ENCODE results near the gene DLGAP1. TPM values are rescaled to one million over a fixed set of nuclear protein-coding genes. Genes with fewer than 3 reads are reported as not detected.
A peak's percentile ranks its signal among the peaks of the same experiment; 100 is the strongest.

The DLGAP1 gene
- total and polyA plus RNA-seq, 4 donors = 0.06 to 1.2 (median 0.17) TPM; not detected in 1

DNA sequence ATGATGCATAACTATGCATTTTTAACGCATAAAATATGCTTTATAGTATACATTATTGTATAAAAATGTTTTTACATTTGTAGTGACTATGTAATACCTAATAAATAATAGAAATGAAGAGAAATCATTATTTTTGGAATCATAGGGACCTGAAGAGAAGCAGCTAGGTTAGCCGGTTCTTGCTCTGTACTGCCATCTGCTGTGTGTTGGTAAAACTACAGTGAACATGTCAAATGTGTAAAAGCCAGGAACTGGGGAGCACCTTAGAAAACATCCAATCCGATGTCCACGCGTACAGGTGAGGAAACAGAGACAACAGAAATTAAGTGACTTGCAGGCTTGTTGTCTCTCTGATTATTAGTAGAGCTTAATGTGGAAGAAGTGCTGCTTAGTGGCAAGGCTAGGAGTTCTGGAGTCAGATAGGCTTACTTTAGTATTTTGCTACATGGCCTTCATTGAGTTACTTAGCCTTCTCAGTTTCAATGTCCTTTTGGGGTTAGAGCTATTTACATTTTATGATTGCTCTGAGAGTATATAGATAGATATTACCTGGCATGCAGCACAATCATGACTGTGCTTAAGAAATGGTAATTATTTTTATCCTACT, 386.5 kb downstream of the DLGAP1 start:
- H3K4me1 ChIP-seq (ENCODE audit: control insufficient read depth in 4 of 4, insufficient read depth in 4 of 4, low read length in 3 of 4) = no peaks in the 10 kb centered on the region
- H3K36me3 ChIP-seq (ENCODE audit: control insufficient read depth in 4 of 4, insufficient read depth in 3 of 4, low read depth in 1 of 4, low read length in 3 of 4) = no peaks in the 10 kb centered on the region
- no peaks in the 10 kb centered on the region for H3K9me3 ChIP-seq (ENCODE audit: control insufficient read depth in 4 of 4, low read length in 3 of 4)
- no peak for TF ChIP-seq HNF4A (conservative IDR thresholded peaks at IDR 0.05)
- TF ChIP-seq RAD21 (IDR thresholded peaks at IDR 0.05) = peak; percentile 63 to 77
- TF ChIP-seq CTCF (IDR thresholded peaks at IDR 0.05; ENCODE audit: low read depth, low read length, missing input control) = peak; percentile 56
- TF ChIP-seq JUND (IDR thresholded peaks at IDR 0.05) = no peak
- TF ChIP-seq HNF4G (IDR thresholded peaks at IDR 0.05) = no peak
- no peaks in the 10 kb centered on the region for H3K27me3 ChIP-seq (ENCODE audit: control insufficient read depth in 4 of 4, insufficient read depth in 4 of 4, low read length in 3 of 4)
- DNase-seq (ENCODE audit: low spot score) = peak; percentile 37
- H3K4me3 ChIP-seq (ENCODE audit: low read depth in 1 of 3, low read length in 3 of 3) = no peak overlapping the region
- 12% methylated on average over 5 of the region's 5 CpGs for WGBS
- H3K9ac ChIP-seq (ENCODE audit: low read depth in 1 of 2, low read length in 2 of 2) = no peak overlapping the region
- H3K27ac ChIP-seq (ENCODE audit: low read depth in 1 of 2, low read length in 2 of 2) = no peak overlapping the region

DNA sequence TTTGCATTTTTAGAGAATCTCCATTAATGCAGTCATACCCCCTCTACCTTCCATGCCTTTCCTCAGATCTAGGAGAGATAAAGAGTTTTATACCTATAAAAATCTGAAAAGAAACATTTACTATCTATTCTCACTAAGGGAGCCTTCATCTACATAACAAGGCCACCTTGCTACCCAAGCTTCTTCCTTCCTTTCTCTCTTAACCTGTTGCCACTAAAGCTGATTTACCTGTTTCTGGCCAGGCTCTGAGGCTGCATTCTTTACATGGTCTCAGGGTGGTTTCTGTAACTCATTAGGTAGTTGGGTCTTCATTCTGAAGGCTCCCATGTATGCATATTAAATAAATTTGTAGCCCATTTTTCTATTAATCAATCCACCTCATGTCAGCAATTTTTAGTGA, 391.6 kb downstream of the DLGAP1 start:
- H3K9ac ChIP-seq (ENCODE audit: low read depth in 1 of 2, low read length in 2 of 2) = no peak overlapping the region
- H3K4me3 ChIP-seq (ENCODE audit: low read depth in 1 of 3, low read length in 3 of 3) = no peak overlapping the region
- H3K9me3 ChIP-seq (ENCODE audit: control insufficient read depth in 4 of 4, low read length in 3 of 4) = peaks cover 0 to 4% (median 0%) of the 10 kb centered on the region in 4 donors
- no peaks in the 10 kb centered on the region for H3K27me3 ChIP-seq (ENCODE audit: control insufficient read depth in 4 of 4, insufficient read depth in 4 of 4, low read length in 3 of 4)
- H3K4me1 ChIP-seq (ENCODE audit: control insufficient read depth in 4 of 4, insufficient read depth in 4 of 4, low read length in 3 of 4) = no peaks in the 10 kb centered on the region
- DNase-seq (ENCODE audit: low spot score) = no peak
- no peaks in the 10 kb centered on the region for H3K36me3 ChIP-seq (ENCODE audit: control insufficient read depth in 4 of 4, insufficient read depth in 3 of 4, low read depth in 1 of 4, low read length in 3 of 4)
- no peak overlapping the region for H3K27ac ChIP-seq (ENCODE audit: low read depth in 1 of 2, low read length in 2 of 2)
- TF ChIP-seq GABPA (IDR thresholded peaks at IDR 0.05 in 1 of 2, conservative IDR thresholded peaks at IDR 0.05 in 1 of 2) (no peak), FOXA1 (IDR thresholded peaks at IDR 0.05) (no peak), RXRA (IDR thresholded peaks at IDR 0.05) (no peak), FOXA2 (IDR thresholded peaks at IDR 0.05) (no peak), TAF1 (conservative IDR thresholded peaks at IDR 0.05) (no peak), HNF4A (conservative IDR thresholded peaks at IDR 0.05) (no peak), EGR1 (IDR thresholded peaks at IDR 0.05; ENCODE audit: low read depth in 2 of 2) (no peak), CTCF (IDR thresholded peaks at IDR 0.05; ENCODE audit: low read depth, low read length, missing input control) (no peak), HNF4G (IDR thresholded peaks at IDR 0.05) (no peak), SP1 (IDR thresholded peaks at IDR 0.05) (no peak), REST (IDR thresholded peaks at IDR 0.05) (no peak), MAX (IDR thresholded peaks at IDR 0.05) (no peak), YY1 (IDR thresholded peaks at IDR 0.05) (no peak), ZBTB33 (IDR thresholded peaks at IDR 0.05) (no peak), JUND (IDR thresholded peaks at IDR 0.05) (no peak), NR2F2 (IDR thresholded peaks at IDR 0.05) (no peak), RAD21 (IDR thresholded peaks at IDR 0.05) (no peak)
- TF ChIP-seq, protein P1, sequence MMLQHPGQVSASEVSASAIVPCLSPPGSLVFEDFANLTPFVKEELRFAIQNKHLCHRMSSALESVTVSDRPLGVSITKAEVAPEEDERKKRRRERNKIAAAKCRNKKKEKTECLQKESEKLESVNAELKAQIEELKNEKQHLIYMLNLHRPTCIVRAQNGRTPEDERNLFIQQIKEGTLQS (IDR thresholded peaks at IDR 0.05) = no peak

Measured in liver (tissue), 9 donors.